ENCODE measurements around the gene SGIP1. TPM values are rescaled to one million over a fixed set of nuclear protein-coding genes. Genes with fewer than 3 reads are reported as not detected.

Gene SGIP1
- polyA plus RNA-seq, 1 of the 3 experiments (the other 2 are of a cell fraction) = 15.5 TPM

DNA sequence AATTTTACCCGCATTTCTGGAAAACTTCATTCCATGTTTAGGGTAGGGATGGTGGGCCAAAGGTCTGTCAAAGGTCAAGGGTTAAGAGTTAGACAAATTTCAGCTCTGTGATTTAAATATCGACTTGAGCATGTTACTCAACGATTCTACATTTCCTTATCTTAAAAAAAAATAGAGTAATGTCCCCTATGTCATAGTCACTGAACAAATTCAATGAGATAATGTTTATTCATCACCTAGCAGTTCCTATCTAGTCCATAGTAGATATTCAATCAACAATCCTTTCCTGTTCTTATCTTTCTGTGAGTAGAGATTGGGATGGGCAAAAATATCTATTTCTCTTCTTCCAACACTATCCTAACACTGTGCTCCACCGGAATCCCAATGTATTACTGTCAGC lies 217.2 kb downstream of the SGIP1 start:
- TF ChIP-seq EP300 (IDR thresholded peaks at IDR 0.05; ENCODE audit: borderline replicate concordance in 1 of 2, low read depth in 1 of 2, low read length in 1 of 2) = no peak
- no peak for TF ChIP-seq RAD21 (IDR thresholded peaks at IDR 0.05; ENCODE audit: low read length)
- no peak for TF ChIP-seq USF1 (IDR thresholded peaks at IDR 0.05; ENCODE audit: borderline replicate concordance, low read depth)
- TF ChIP-seq TEAD4 (IDR thresholded peaks at IDR 0.05; ENCODE audit: borderline replicate concordance, insufficient read depth) = no peak
- no peak for TF ChIP-seq RXRA (IDR thresholded peaks at IDR 0.05; ENCODE audit: borderline replicate concordance, low read depth)
- no peak for TF ChIP-seq SMC3 (IDR thresholded peaks at IDR 0.05; ENCODE audit: low read depth, low read length)
- no peak for TF ChIP-seq PBX3 (IDR thresholded peaks at IDR 0.05)
- Histone ChIP-seq H3K36me3 (replicated peaks in 1 of 2; ENCODE audit: control insufficient read depth in 1 of 2, insufficient read depth in 2 of 2, low read length in 1 of 2) (peaks cover 0 to 5% of the 10 kb centered on the region in 2 experiments), H3K9me3 (no peaks in the 10 kb centered on the region), H3K4me2 (no peak overlapping the region), H3K4me3 (ENCODE audit: low read depth in 2 of 2, low read length in 1 of 2) (no peak overlapping the region), H3K4me1 (ENCODE audit: control insufficient read depth in 1 of 2, insufficient read depth in 2 of 2, low read depth in 1 of 2, low read length in 1 of 2) (no peaks in the 10 kb centered on the region; a peak in 2 of 4 replicates), H3F3A (replicated peaks; ENCODE audit: insufficient read depth) (no peaks in the 10 kb centered on the region), H4K20me1 (ENCODE audit: insufficient read depth) (no peaks in the 10 kb centered on the region), H3K27me3 (ENCODE audit: insufficient read depth) (no peaks in the 10 kb centered on the region), H3K79me2 (ENCODE audit: insufficient read depth) (no peaks in the 10 kb centered on the region), H3K9ac (no peak overlapping the region), H3K9me2 (no peaks in the 10 kb centered on the region), H2AFZ (ENCODE audit: low read depth) (no peak overlapping the region), H3K27ac (ENCODE audit: low read depth in 2 of 2, low read length in 1 of 2) (no peak overlapping the region)
- ChIA-PET POLR2A (no interaction called here), CTCF (interaction anchor here (2.7 kb wide), 1 partner anchor 14 kb away, joined by 8 read pairs; no protein-coding TSS in a partner anchor)
- 75% methylated on average over 4 of the region's 4 CpGs for WGBS (ENCODE audit: low lambda C conversion rate)
- DNase-seq = no peak

GRCh38 chr1:66752000-66752592 lies 218.1 kb downstream of the SGIP1 start, which contains the start of gene DYNLT5:
Gene DYNLT5, plus strand, starts transcription at chr1:66752459. Its CDS starts 2,200 bp downstream, at chr1:66754659.
- H3K4me2 ChIP-seq = no peak within 1 kb of the TSS
- no peaks in the 10 kb centered on the region for H3K9me2 ChIP-seq
- CTCF ChIA-PET = interaction anchor here (1.0 to 1.7 kb wide), 2 partner anchors 13 to 20 kb away, joined by 3 to 7 read pairs; no protein-coding TSS in a partner anchor
- TF ChIP-seq SMC3 (IDR thresholded peaks at IDR 0.05; ENCODE audit: low read depth, low read length) (no peak), ELF1 (IDR thresholded peaks at IDR 0.05) (no peak), SIN3A (IDR thresholded peaks at IDR 0.05; ENCODE audit: borderline replicate concordance, low read depth, low read length) (no peak), JUND (IDR thresholded peaks at IDR 0.05) (no peak), RAD21 (IDR thresholded peaks at IDR 0.05; ENCODE audit: low read length) (no peak), PBX3 (IDR thresholded peaks at IDR 0.05) (no peak), YY1 (IDR thresholded peaks at IDR 0.05; ENCODE audit: low read depth) (no peak), POLR2AphosphoS5 (IDR thresholded peaks at IDR 0.05; ENCODE audit: low read depth, low read length) (no peak), RCOR1 (IDR thresholded peaks at IDR 0.05; ENCODE audit: low read length) (no peak), EZH2phosphoT487 (IDR thresholded peaks at IDR 0.05; ENCODE audit: borderline replicate concordance, low read depth) (no peak), FOXM1 (IDR thresholded peaks at IDR 0.05; ENCODE audit: low read depth) (no peak), TAF1 (IDR thresholded peaks at IDR 0.05; ENCODE audit: borderline replicate concordance, low read depth, low read length) (no peak), CHD2 (IDR thresholded peaks at IDR 0.05; ENCODE audit: low read length, partially characterized antibody) (no peak), EP300 (IDR thresholded peaks at IDR 0.05; ENCODE audit: borderline replicate concordance in 1 of 2, low read depth in 1 of 2, low read length in 1 of 2) (no peak), FOXJ3 (CRISPR knock-in tag; IDR thresholded peaks at IDR 0.05) (no peak), NRF1 (IDR thresholded peaks at IDR 0.05; ENCODE audit: low read depth, low read length) (no peak), USF2 (IDR thresholded peaks at IDR 0.05; ENCODE audit: borderline replicate concordance, low read depth, low read length) (no peak), IRF3 (IDR thresholded peaks at IDR 0.05; ENCODE audit: low read depth, low read length) (no peak)
- TF ChIP-seq, protein P1, sequence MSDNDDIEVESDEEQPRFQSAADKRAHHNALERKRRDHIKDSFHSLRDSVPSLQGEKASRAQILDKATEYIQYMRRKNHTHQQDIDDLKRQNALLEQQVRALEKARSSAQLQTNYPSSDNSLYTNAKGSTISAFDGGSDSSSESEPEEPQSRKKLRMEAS (IDR thresholded peaks at IDR 0.05; ENCODE audit: low read depth) = no peak
- no peaks in the 10 kb centered on the region for H3F3A ChIP-seq (replicated peaks; ENCODE audit: insufficient read depth)
- WGBS (ENCODE audit: low lambda C conversion rate) = 95% methylated on average over 24 of the region's 35 CpGs
- H3K4me1 ChIP-seq (ENCODE audit: control insufficient read depth in 1 of 2, insufficient read depth in 2 of 2, low read depth in 1 of 2, low read length in 1 of 2) = peaks cover 0 to 3% of the 10 kb centered on the region in 2 experiments; a peak in 3 of 4 replicates
- POLR2A ChIA-PET = no interaction called here
- H3K27me3 ChIP-seq (ENCODE audit: insufficient read depth) = no peaks in the 10 kb centered on the region
- DNase-seq = no peak
- H3K36me3 ChIP-seq (replicated peaks in 1 of 2; ENCODE audit: control insufficient read depth in 1 of 2, insufficient read depth in 2 of 2, low read length in 1 of 2) = no peaks in the 10 kb centered on the region
- no peak within 1 kb of the TSS for H2AFZ ChIP-seq (ENCODE audit: low read depth)
- H3K27ac ChIP-seq (ENCODE audit: low read depth in 2 of 2, low read length in 1 of 2) = no peak within 1 kb of the TSS
- no peaks in the 10 kb centered on the region for H3K9me3 ChIP-seq
- no peak within 1 kb of the TSS for H3K9ac ChIP-seq
- H3K4me3 ChIP-seq (ENCODE audit: low read depth in 2 of 2, low read length in 1 of 2) = no peak within 1 kb of the TSS
- no peaks in the 10 kb centered on the region for H3K79me2 ChIP-seq (ENCODE audit: insufficient read depth)
- H4K20me1 ChIP-seq (ENCODE audit: insufficient read depth) = no peaks in the 10 kb centered on the region

All from SK-N-SH (cell line).